ENCODE data around the gene NT5C.

NT5C gene

GRCh38 chr17:75116737-75117136, 14.8 kb downstream of the NT5C start:
- DNase-seq (ENCODE audit: low read depth in 2 of 2), result no peak

- no peak for DNase-seq (ENCODE audit: low read depth in 2 of 2)
Measured at GRCh38 chr17:75115555-75115954, 16.0 kb downstream of the NT5C start.

GRCh38 chr17:75114552-75115314, 16.8 kb downstream of the NT5C start:
- DNase-seq (ENCODE audit: low read depth in 2 of 2), result no peak

GRCh38 chr17:75113798-75114551, 17.6 kb downstream of the NT5C start:
- peak; percentile 89 for DNase-seq (ENCODE audit: low read depth in 2 of 2)

- DNase-seq (ENCODE audit: low read depth in 2 of 2), result no peak
Measured at GRCh38 chr17:75111777-75112335, 19.7 kb downstream of the NT5C start.

- DNase-seq (ENCODE audit: low read depth in 2 of 2), result no peak
Measured at GRCh38 chr17:75110234-75110937, 21.2 kb downstream of the NT5C start.

GRCh38 chr17:75109407-75110233, 21.9 kb downstream of the NT5C start, which contains the start of gene ARMC7:
Gene ARMC7 (plus strand): TSS chr17:75109969. CDS start chr17:75110289, 320 bp downstream.
- peak; percentile 90 to 95 for DNase-seq (ENCODE audit: low read depth in 2 of 2)

GRCh38 chr17:75109046-75109406, 22.5 kb downstream of the NT5C start:
- no peak for DNase-seq (ENCODE audit: low read depth in 2 of 2)

- no peak for DNase-seq (ENCODE audit: low read depth in 2 of 2)
Measured at GRCh38 chr17:75108193-75108592, 23.3 kb downstream of the NT5C start.

GRCh38 chr17:75105126-75106080, 26.1 kb downstream of the NT5C start:
- DNase-seq (ENCODE audit: low read depth in 2 of 2), result no peak

- DNase-seq (ENCODE audit: low read depth in 2 of 2), result no peak
Measured at GRCh38 chr17:75103601-75104554, 27.7 kb downstream of the NT5C start.

- DNase-seq (ENCODE audit: low read depth in 2 of 2), result no peak
Measured at GRCh38 chr17:75102385-75102821, 29.1 kb downstream of the NT5C start.

- DNase-seq (ENCODE audit: low read depth in 2 of 2), result no peak
Measured at GRCh38 chr17:75099881-75100595, 31.5 kb downstream of the NT5C start.

GRCh38 chr17:75098861-75099260, 32.7 kb downstream of the NT5C start:
- no peak for DNase-seq (ENCODE audit: low read depth in 2 of 2)

GRCh38 chr17:75097865-75098264, 33.7 kb downstream of the NT5C start:
- no peak for DNase-seq (ENCODE audit: low read depth in 2 of 2)

GRCh38 chr17:75096082-75096625, 35.4 kb downstream of the NT5C start:
- no peak for DNase-seq (ENCODE audit: low read depth in 2 of 2)

- DNase-seq (ENCODE audit: low read depth in 2 of 2), result no peak
Measured at GRCh38 chr17:75094871-75095399, 36.6 kb downstream of the NT5C start.

Data from activated CD4-positive, alpha-beta T cell treated with anti-CD3 and anti-CD28 coated beads for 24 hours (primary cell).